Measurements from ENCODE around the gene SLC24A1.

Gene SLC24A1

GRCh38 chr15:65621638-65622037, at the start of gene SLC24A1:
Gene SLC24A1 (plus strand): TSS chr15:65621938. CDS start chr15:65624081, 2,143 bp downstream.
- TF ChIP-seq, protein P1, sequence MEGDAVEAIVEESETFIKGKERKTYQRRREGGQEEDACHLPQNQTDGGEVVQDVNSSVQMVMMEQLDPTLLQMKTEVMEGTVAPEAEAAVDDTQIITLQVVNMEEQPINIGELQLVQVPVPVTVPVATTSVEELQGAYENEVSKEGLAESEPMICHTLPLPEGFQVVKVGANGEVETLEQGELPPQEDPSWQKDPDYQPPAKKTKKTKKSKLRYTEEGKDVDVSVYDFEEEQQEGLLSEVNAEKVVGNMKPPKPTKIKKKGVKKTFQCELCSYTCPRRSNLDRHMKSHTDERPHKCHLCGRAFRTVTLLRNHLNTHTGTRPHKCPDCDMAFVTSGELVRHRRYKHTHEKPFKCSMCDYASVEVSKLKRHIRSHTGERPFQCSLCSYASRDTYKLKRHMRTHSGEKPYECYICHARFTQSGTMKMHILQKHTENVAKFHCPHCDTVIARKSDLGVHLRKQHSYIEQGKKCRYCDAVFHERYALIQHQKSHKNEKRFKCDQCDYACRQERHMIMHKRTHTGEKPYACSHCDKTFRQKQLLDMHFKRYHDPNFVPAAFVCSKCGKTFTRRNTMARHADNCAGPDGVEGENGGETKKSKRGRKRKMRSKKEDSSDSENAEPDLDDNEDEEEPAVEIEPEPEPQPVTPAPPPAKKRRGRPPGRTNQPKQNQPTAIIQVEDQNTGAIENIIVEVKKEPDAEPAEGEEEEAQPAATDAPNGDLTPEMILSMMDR (IDR thresholded peaks at IDR 0.05; ENCODE audit: insufficient read depth, low read depth, low read length, missing control alignments) = no peak
- no peak within 1 kb of the TSS for H3K4me3 ChIP-seq (ENCODE audit: low read depth, low read length)
- no peak for DNase-seq (ENCODE audit: low read depth)

DNA sequence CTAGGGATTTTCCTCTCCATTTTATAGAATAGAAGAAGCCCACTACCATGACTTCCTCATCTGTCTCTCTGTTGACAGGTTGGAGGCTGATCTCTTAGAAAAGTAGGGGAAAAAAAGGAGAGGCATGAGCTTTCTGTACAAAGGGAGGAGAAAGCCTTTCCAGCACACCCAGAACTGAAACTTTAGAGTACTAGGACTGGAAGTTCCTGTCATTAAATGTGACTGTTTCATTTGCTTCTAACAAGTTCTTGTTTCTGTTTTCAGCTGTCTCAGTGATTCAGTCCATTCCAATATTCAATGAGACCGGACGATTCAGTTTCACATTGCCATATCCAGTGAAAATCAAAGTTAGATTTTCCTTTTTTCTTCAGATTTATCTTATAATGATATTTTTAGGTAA, 49.8 kb upstream of the SLC24A1 start:
- H3K4me3 ChIP-seq (ENCODE audit: low read depth, low read length) = no peak overlapping the region
- TF ChIP-seq, protein P1 (IDR thresholded peaks at IDR 0.05; ENCODE audit: insufficient read depth, low read depth, low read length, missing control alignments) = no peak
- DNase-seq (ENCODE audit: low read depth) = peak; percentile 8

- DNase-seq (ENCODE audit: low read depth) = no peak
- TF ChIP-seq, protein P1 (IDR thresholded peaks at IDR 0.05; ENCODE audit: insufficient read depth, low read depth, low read length, missing control alignments) = no peak
- no peak overlapping the region for H3K4me3 ChIP-seq (ENCODE audit: low read depth, low read length)
Observed at GRCh38 chr15:65576664-65577063, 45.1 kb upstream of the SLC24A1 start.

- H3K4me3 ChIP-seq (ENCODE audit: low read depth, low read length) = no peak overlapping the region
- DNase-seq (ENCODE audit: low read depth) = no peak
- TF ChIP-seq, protein P1 (IDR thresholded peaks at IDR 0.05; ENCODE audit: insufficient read depth, low read depth, low read length, missing control alignments) = no peak
Observed at GRCh38 chr15:65577129-65577996, 44.4 kb upstream of the SLC24A1 start.

GRCh38 chr15:65578904-65579728, 42.6 kb upstream of the SLC24A1 start:
- H3K4me3 ChIP-seq (ENCODE audit: low read depth, low read length) = no peak overlapping the region
- DNase-seq (ENCODE audit: low read depth) = no peak
- TF ChIP-seq, protein P1 (IDR thresholded peaks at IDR 0.05; ENCODE audit: insufficient read depth, low read depth, low read length, missing control alignments) = no peak

- no peak for DNase-seq (ENCODE audit: low read depth)
- no peak overlapping the region for H3K4me3 ChIP-seq (ENCODE audit: low read depth, low read length)
- TF ChIP-seq, protein P1 (IDR thresholded peaks at IDR 0.05; ENCODE audit: insufficient read depth, low read depth, low read length, missing control alignments) = no peak
Observed at GRCh38 chr15:65579762-65580161, 42.0 kb upstream of the SLC24A1 start.
